Measurements from ENCODE around the gene NDUFB10. TPM values are rescaled to one million over a fixed set of nuclear protein-coding genes. Genes with fewer than 3 reads are reported as not detected.

NDUFB10 gene
- polyA plus RNA-seq, 1 donor (not counting 4 experiments of a cell fraction or from before 2014, with no cell fraction given), result 107 TPM

DNA sequence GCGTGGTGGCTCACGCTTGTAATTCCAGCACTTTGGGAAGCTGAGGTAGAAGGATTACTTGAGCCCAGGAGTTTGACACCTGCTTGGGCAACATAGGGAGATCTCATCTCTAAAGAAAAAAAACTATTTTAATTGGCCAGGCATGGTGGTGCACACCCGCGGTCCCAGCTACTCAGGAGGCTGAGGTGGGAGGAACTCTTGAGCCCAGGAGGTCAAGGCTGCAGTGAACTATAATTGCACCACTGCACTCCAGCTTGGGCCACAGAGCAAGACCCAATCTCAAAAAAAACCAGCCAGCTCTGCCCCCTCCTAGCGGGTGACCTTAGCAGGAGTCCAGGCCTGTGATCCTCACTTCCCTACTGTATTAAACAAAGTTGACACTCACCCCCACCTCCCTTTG is 35.2 kb upstream of the NDUFB10 start:
- DNase-seq (ENCODE audit: low read depth, low spot score), result no peak
- Histone ChIP-seq H3K9me3 (ENCODE audit: control insufficient read depth, low read depth, low read length) (no peaks in the 10 kb centered on the region), H3K27me3 (ENCODE audit: control insufficient read depth, extremely low read depth, insufficient read depth, low read length) (peaks cover 39% of the 10 kb centered on the region), H3K9me1 (ENCODE audit: control insufficient read depth, extremely low read depth, insufficient read depth, low read length) (no peaks in the 10 kb centered on the region), H3K4me2 (ENCODE audit: control insufficient read depth, extremely low read depth, insufficient read depth, low read depth, low read length) (no peak overlapping the region), H3K36me3 (ENCODE audit: control insufficient read depth in 2 of 2, extremely low read depth in 1 of 2, insufficient read depth in 2 of 2, low read length in 2 of 2) (no peaks in the 10 kb centered on the region), H3K4me3 (ENCODE audit: control insufficient read depth in 2 of 3, extremely low read depth in 1 of 3, insufficient read depth in 2 of 3, low read depth in 1 of 3, low read length in 3 of 3) (no peak overlapping the region), H3K79me2 (ENCODE audit: control insufficient read depth, insufficient read depth, low read length) (no peaks in the 10 kb centered on the region), H3K4me1 (ENCODE audit: control insufficient read depth, extremely low read depth, insufficient read depth, low read length) (no peaks in the 10 kb centered on the region), H3K9ac (ENCODE audit: control insufficient read depth, extremely low read depth, insufficient read depth, low read length) (no peak overlapping the region), H2AFZ (ENCODE audit: control insufficient read depth, low read length) (no peak overlapping the region), H3K27ac (ENCODE audit: control insufficient read depth, insufficient read depth, low read length) (no peak overlapping the region), H4K20me1 (ENCODE audit: control insufficient read depth, extremely low read depth, insufficient read depth, low read length) (no peaks in the 10 kb centered on the region)
- no peak for FAIRE-seq
- dilution Hi-C loops (cut with MboI; ENCODE audit: extremely low pct_ligation_motif_present, low sequenced_read_pairs), result no loop called here
- no peak for TF ChIP-seq EZH2 (IDR thresholded peaks at IDR 0.05; ENCODE audit: low read length)
- TF ChIP-seq CTCF (optimal IDR thresholded peaks at IDR 0.05 in 1 of 3, IDR thresholded peaks at IDR 0.05 in 1 of 3, conservative IDR thresholded peaks at IDR 0.05 in 1 of 3; ENCODE audit: extremely low read depth in 1 of 3, insufficient read depth in 2 of 3, low read length in 3 of 3), result no peak

GRCh38 chr16:1926271-1926670 is 33.1 kb upstream of the NDUFB10 start:
- Histone ChIP-seq H3K9me3 (ENCODE audit: control insufficient read depth, low read depth, low read length) (no peaks in the 10 kb centered on the region), H3K9ac (ENCODE audit: control insufficient read depth, extremely low read depth, insufficient read depth, low read length) (no peak overlapping the region), H2AFZ (ENCODE audit: control insufficient read depth, low read length) (no peak overlapping the region), H4K20me1 (ENCODE audit: control insufficient read depth, extremely low read depth, insufficient read depth, low read length) (no peaks in the 10 kb centered on the region), H3K4me2 (ENCODE audit: control insufficient read depth, extremely low read depth, insufficient read depth, low read depth, low read length) (no peak overlapping the region), H3K27me3 (ENCODE audit: control insufficient read depth, extremely low read depth, insufficient read depth, low read length) (peaks cover 17% of the 10 kb centered on the region), H3K4me3 (ENCODE audit: control insufficient read depth in 2 of 3, extremely low read depth in 1 of 3, insufficient read depth in 2 of 3, low read depth in 1 of 3, low read length in 3 of 3) (no peak overlapping the region), H3K79me2 (ENCODE audit: control insufficient read depth, insufficient read depth, low read length) (no peaks in the 10 kb centered on the region), H3K27ac (ENCODE audit: control insufficient read depth, insufficient read depth, low read length) (no peak overlapping the region), H3K9me1 (ENCODE audit: control insufficient read depth, extremely low read depth, insufficient read depth, low read length) (no peaks in the 10 kb centered on the region), H3K4me1 (ENCODE audit: control insufficient read depth, extremely low read depth, insufficient read depth, low read length) (peaks cover 5% of the 10 kb centered on the region), H3K36me3 (ENCODE audit: control insufficient read depth in 2 of 2, extremely low read depth in 1 of 2, insufficient read depth in 2 of 2, low read length in 2 of 2) (no peaks in the 10 kb centered on the region)
- TF ChIP-seq EZH2 (IDR thresholded peaks at IDR 0.05; ENCODE audit: low read length) (no peak), CTCF (optimal IDR thresholded peaks at IDR 0.05 in 1 of 3, IDR thresholded peaks at IDR 0.05 in 1 of 3, conservative IDR thresholded peaks at IDR 0.05 in 1 of 3; ENCODE audit: extremely low read depth in 1 of 3, insufficient read depth in 2 of 3, low read length in 3 of 3) (no peak)
- no peak for DNase-seq (ENCODE audit: low read depth, low spot score)
- dilution Hi-C loops (cut with MboI; ENCODE audit: extremely low pct_ligation_motif_present, low sequenced_read_pairs), result no loop called here
- FAIRE-seq, result no peak
